HEK293 (cell line): ENCODE measurements around the gene ACP4.
"Not testable (repeated sequence)": the region's sequence is repeated elsewhere in the genome, so short reads cannot be mapped to it uniquely, and the experiment has no call there.

Source experiments
- CTCF ChIA-PET: fragments of 350-600 bp; formaldehyde crosslinking; extraction: SDS; loops from one replicate; lab custom pipeline; 2021; ENCODE audit warnings: antibody characterized with exemption; lab: Yijun Ruan, JAX
- POLR2A ChIA-PET: fragments of 300-600 bp; formaldehyde crosslinking; extraction: SDS; loops from one replicate; lab custom pipeline; 2020; ENCODE audit warnings: antibody characterized with exemption, inconsistent platforms; lab: Yijun Ruan, JAX
- H3K27ac ChIP-seq: fragments of 200-500 bp; sonication (Bioruptor generic); 2 replicates; pipeline ENCODE4 v1.5.1; 2014; ENCODE audit warnings: low read depth, low read length, control low read depth, inconsistent platforms; ENCODE audit errors: extremely low read depth
- H3K36me3 ChIP-seq, 2 experiments: fragments of 200-500 bp in 1 of 2; sonication (Bioruptor generic) in 1 of 2; 1 replicate in 1 of 2; 2 replicates in 1 of 2; pipeline ENCODE4 v1.5.1; 2014 to 2017; ENCODE audit warnings: inconsistent platforms in 2 of 2, low read length in 2 of 2; ENCODE audit not compliant: control insufficient read depth in 2 of 2, insufficient read depth in 1 of 2
- H3K4me1 ChIP-seq: fragments of 200-500 bp; sonication (Bioruptor generic); 2 replicates; pipeline ENCODE4 v1.5.1; 2014; ENCODE audit warnings: mild to moderate bottlenecking, low read length, inconsistent platforms; ENCODE audit not compliant: control insufficient read depth, insufficient read depth
- H3K4me3 ChIP-seq: 2 replicates; pipeline ENCODE4 v1.5.1; 2011; ENCODE audit warnings: low read depth, mild to moderate bottlenecking, control low read depth, low read length, moderate library complexity
- H3K9me3 ChIP-seq: fragments of 200-500 bp; sonication (Bioruptor generic); 2 replicates; pipeline ENCODE4 v1.5.1; 2014; ENCODE audit warnings: low read depth, low read length, inconsistent platforms; ENCODE audit not compliant: control insufficient read depth, insufficient read depth
- EGR2 ChIP-seq: fragments of 450-650 bp; formaldehyde crosslinking; IDR thresholded peaks from 2 replicates; pipeline ENCODE4 v1.5.1; 2016; ENCODE audit warnings: low read depth, missing biosample characterization, missing genetic modification characterization
- GLIS1 ChIP-seq: fragments of 450-650 bp; formaldehyde crosslinking; IDR thresholded peaks from 2 replicates; pipeline ENCODE4 v1.5.1; 2016; ENCODE audit warnings: missing biosample characterization, missing genetic modification characterization
- KLF1 ChIP-seq: fragments of 450-650 bp; formaldehyde crosslinking; IDR thresholded peaks from 2 replicates; pipeline ENCODE4 v1.5.1; 2016; ENCODE audit warnings: missing biosample characterization, missing genetic modification characterization
- WT1 ChIP-seq: fragments of 450-650 bp; formaldehyde crosslinking; IDR thresholded peaks from 2 replicates; pipeline ENCODE4 v1.5.1; 2016; ENCODE audit warnings: missing biosample characterization, missing genetic modification characterization
- ZIC2 ChIP-seq: fragments of 450-650 bp; formaldehyde crosslinking; IDR thresholded peaks from 2 replicates; pipeline ENCODE4 v1.5.1; 2016; ENCODE audit warnings: missing biosample characterization, missing genetic modification characterization
- ZNF133 ChIP-seq: fragments of 450-650 bp; formaldehyde crosslinking; IDR thresholded peaks from 2 replicates; pipeline ENCODE4 v1.5.1; 2016; ENCODE audit warnings: missing biosample characterization, missing genetic modification characterization
- ZNF311 ChIP-seq: fragments of 450-650 bp; formaldehyde crosslinking; IDR thresholded peaks from 2 replicates; pipeline ENCODE4 v1.5.1; 2017; ENCODE audit warnings: missing biosample characterization, missing genetic modification characterization, borderline replicate concordance
- ZNF324 ChIP-seq: fragments of 450-650 bp; formaldehyde crosslinking; IDR thresholded peaks from 2 replicates; pipeline ENCODE4 v1.5.1; 2016; ENCODE audit warnings: missing biosample characterization, missing genetic modification characterization
- ZNF335 ChIP-seq: fragments of 450-650 bp; formaldehyde crosslinking; conservative IDR thresholded peaks from 2 replicates; pipeline ENCODE4 v1.5.1; 2016; ENCODE audit warnings: missing biosample characterization, missing genetic modification characterization
- ZNF366 ChIP-seq: fragments of 450-650 bp; formaldehyde crosslinking; conservative IDR thresholded peaks from 2 replicates; pipeline ENCODE4 v1.5.1; 2016; ENCODE audit warnings: missing biosample characterization, missing genetic modification characterization
- ZNF521 ChIP-seq: fragments of 450-650 bp; formaldehyde crosslinking; IDR thresholded peaks from 2 replicates; pipeline ENCODE4 v1.5.1; 2017; ENCODE audit warnings: missing biosample characterization, mild to moderate bottlenecking, missing genetic modification characterization
- ZNF585B ChIP-seq: fragments of 450-650 bp; formaldehyde crosslinking; IDR thresholded peaks from 2 replicates; pipeline ENCODE4 v1.5.1; 2016; ENCODE audit warnings: missing biosample characterization, missing genetic modification characterization
- ZNF596 ChIP-seq: fragments of 450-650 bp; IDR thresholded peaks from 2 replicates; pipeline ENCODE4 v1.5.0; 2018; ENCODE audit warnings: missing biosample characterization, mild to moderate bottlenecking, missing genetic modification characterization, moderate library complexity
- ZNF670 ChIP-seq: fragments of 450-650 bp; formaldehyde crosslinking; IDR thresholded peaks from 2 replicates; pipeline ENCODE4 v1.5.1; 2016; ENCODE audit warnings: missing biosample characterization, missing genetic modification characterization, low read depth
- ZNF768 ChIP-seq: fragments of 450-650 bp; formaldehyde crosslinking; IDR thresholded peaks from 2 replicates; pipeline ENCODE4 v1.5.1; 2018; ENCODE audit warnings: missing biosample characterization, mild to moderate bottlenecking, missing genetic modification characterization
- TF ChIP-seq, protein P1 (sequence below): fragments of 450-650 bp; formaldehyde crosslinking; IDR thresholded peaks from 2 replicates; pipeline ENCODE4 v1.5.1; 2016; ENCODE audit warnings: missing biosample characterization, missing genetic modification characterization
- TF ChIP-seq, protein P2 (sequence below): fragments of 450-650 bp; formaldehyde crosslinking; IDR thresholded peaks from 2 replicates; pipeline ENCODE4 v1.5.1; 2017; ENCODE audit warnings: missing biosample characterization, missing genetic modification characterization
- TF ChIP-seq, protein P3 (sequence below): fragments of 450-650 bp; formaldehyde crosslinking; IDR thresholded peaks from 2 replicates; pipeline ENCODE4 v1.5.1; 2016; ENCODE audit warnings: missing biosample characterization, missing genetic modification characterization
- TF ChIP-seq, protein P4 (sequence below): fragments of 450-650 bp; formaldehyde crosslinking; IDR thresholded peaks from 2 replicates; pipeline ENCODE4 v1.5.1; 2017; ENCODE audit warnings: missing biosample characterization, missing genetic modification characterization
- TF ChIP-seq, protein P5 (sequence below): fragments of 450-650 bp; formaldehyde crosslinking; optimal IDR thresholded peaks from 2 replicates; pipeline ENCODE3; 2016; ENCODE audit warnings: missing biosample characterization, mild to moderate bottlenecking, missing genetic modification characterization

The ACP4 gene

DNA sequence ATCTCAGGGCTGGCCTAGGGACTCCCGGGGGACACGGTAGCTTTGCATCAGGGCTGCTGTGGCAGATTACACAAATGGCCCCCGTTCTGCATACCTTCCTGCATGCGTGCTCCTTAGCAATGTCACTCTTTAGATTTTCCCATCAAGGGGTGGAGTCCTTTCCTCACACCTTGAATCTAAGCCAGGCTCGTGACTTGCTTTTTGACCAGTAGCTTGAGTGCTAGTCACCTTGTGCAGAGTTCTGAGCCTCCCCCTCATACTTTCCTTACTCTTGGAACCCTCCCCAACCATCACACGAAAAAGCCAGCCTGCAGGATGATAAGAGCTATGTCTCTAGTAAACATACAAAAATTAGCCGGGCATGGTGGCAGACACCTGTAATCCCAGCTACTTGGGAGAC is 16.8 kb upstream of the ACP4 start:
- POLR2A ChIA-PET = interaction anchor here (1.0 to 1.2 kb wide), 2 partner anchors 13 to 247 kb away, joined by 3 to 4 read pairs; no protein-coding TSS in a partner anchor
- H3K4me3 ChIP-seq, H3K9me3 ChIP-seq, H3K4me1 ChIP-seq, H3K27ac ChIP-seq, H3K36me3 ChIP-seq: not testable (repeated sequence)
- CTCF ChIA-PET = interaction anchor here (0.7 to 2.8 kb wide), 5 partner anchors 11 to 321 kb away, joined by 4 to 12 read pairs (median 5); no protein-coding TSS in a partner anchor

DNA sequence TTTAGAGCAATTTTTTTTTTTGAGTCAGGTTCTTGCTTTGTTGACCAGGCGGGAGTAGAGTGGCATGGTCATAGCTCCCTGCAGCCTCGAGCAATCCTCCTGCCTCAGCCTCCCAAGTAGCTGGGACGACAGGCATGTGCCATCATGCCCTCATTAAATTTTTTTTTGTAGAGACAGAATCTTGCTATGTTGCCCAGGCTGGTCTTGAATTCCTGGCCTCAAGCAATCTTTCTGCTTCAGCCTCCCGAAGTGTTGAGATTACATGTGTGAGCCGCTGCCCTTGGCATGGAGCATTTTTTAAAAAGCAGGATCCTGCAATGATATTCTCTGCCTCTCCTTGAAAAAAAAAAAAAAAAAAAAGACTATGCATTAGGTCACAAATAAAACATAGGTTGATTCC is 14.1 kb upstream of the ACP4 start:
- ChIA-PET CTCF (interaction anchor here (1.2 to 10.1 kb wide), 2 partner anchors 42 to 73 kb away, joined by 6 to 151 read pairs; no protein-coding TSS in a partner anchor), POLR2A (no interaction called here)
- Histone ChIP-seq H3K4me3 (no peak overlapping the region), H3K9me3 (no peaks in the 10 kb centered on the region), H3K36me3 (no peaks in the 10 kb centered on the region), H3K27ac (no peak overlapping the region), H3K4me1 (0 out of 2 replicates have a peak, but pooled peaks cover 2% of the 10 kb centered on the region)
- TF ChIP-seq, protein P1, sequence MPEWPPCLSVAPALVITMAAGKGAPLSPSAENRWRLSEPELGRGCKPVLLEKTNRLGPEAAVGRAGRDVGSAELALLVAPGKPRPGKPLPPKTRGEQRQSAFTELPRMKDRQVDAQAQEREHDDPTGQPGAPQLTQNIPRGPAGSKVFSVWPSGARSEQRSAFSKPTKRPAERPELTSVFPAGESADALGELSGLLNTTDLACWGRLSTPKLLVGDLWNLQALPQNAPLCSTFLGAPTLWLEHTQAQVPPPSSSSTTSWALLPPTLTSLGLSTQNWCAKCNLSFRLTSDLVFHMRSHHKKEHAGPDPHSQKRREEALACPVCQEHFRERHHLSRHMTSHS = no peak
- TF ChIP-seq ZNF324 (tag by site-specific recombination) (no peak), ZNF670 (tag by site-specific recombination) (no peak), ZNF311 (tag by site-specific recombination) (no peak)
- TF ChIP-seq, protein P2, sequence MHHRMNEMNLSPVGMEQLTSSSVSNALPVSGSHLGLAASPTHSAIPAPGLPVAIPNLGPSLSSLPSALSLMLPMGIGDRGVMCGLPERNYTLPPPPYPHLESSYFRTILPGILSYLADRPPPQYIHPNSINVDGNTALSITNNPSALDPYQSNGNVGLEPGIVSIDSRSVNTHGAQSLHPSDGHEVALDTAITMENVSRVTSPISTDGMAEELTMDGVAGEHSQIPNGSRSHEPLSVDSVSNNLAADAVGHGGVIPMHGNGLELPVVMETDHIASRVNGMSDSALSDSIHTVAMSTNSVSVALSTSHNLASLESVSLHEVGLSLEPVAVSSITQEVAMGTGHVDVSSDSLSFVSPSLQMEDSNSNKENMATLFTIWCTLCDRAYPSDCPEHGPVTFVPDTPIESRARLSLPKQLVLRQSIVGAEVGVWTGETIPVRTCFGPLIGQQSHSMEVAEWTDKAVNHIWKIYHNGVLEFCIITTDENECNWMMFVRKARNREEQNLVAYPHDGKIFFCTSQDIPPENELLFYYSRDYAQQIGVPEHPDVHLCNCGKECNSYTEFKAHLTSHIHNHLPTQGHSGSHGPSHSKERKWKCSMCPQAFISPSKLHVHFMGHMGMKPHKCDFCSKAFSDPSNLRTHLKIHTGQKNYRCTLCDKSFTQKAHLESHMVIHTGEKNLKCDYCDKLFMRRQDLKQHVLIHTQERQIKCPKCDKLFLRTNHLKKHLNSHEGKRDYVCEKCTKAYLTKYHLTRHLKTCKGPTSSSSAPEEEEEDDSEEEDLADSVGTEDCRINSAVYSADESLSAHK = no peak
- TF ChIP-seq, protein P3, sequence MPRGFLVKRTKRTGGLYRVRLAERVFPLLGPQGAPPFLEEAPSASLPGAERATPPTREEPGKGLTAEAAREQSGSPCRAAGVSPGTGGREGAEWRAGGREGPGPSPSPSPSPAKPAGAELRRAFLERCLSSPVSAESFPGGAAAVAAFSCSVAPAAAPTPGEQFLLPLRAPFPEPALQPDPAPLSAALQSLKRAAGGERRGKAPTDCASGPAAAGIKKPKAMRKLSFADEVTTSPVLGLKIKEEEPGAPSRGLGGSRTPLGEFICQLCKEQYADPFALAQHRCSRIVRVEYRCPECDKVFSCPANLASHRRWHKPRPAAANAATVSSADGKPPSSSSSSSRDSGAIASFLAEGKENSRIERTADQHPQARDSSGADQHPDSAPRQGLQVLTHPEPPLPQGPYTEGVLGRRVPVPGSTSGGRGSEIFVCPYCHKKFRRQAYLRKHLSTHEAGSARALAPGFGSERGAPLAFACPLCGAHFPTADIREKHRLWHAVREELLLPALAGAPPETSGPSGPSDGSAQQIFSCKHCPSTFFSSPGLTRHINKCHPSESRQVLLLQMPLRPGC = no peak

DNA sequence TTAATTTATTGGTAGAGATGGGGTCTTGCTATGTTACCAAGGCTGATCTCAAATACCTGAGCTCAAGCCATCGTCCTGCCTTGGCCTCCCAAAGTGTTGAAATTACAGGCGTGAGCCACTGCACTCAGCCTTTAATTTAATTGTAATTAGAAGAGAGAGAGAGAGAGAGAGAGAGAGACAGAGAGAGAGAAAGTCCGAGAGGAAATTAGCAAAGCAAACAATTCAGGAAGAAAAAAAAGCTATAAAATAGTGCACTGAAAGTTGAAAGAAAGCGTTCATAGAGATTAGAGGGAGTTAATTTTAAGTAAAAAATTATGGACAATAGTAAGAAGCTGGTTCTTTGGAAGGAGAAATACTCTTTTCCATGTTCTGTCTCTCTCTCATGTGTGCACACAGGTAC is 13.0 kb upstream of the ACP4 start:
- no peak overlapping the region for H3K27ac ChIP-seq
- H3K4me3 ChIP-seq = no peak overlapping the region
- no peaks in the 10 kb centered on the region for H3K36me3 ChIP-seq
- H3K9me3 ChIP-seq = no peaks in the 10 kb centered on the region
- POLR2A ChIA-PET = interaction anchor here (0.9 to 3.9 kb wide), 3 partner anchors 16 to 52 kb away, joined by 3 to 19 read pairs (median 3); no protein-coding TSS in a partner anchor
- CTCF ChIA-PET = interaction anchor here (0.6 to 10.1 kb wide), 7 partner anchors 49 to 317 kb away, joined by 3 to 151 read pairs (median 4); no protein-coding TSS in a partner anchor
- TF ChIP-seq ZNF596 (tag by site-specific recombination) (peak; percentile 93), ZNF133 (no peak)
- TF ChIP-seq, all 188 proteins: peak for 1
- H3K4me1 ChIP-seq = 0 out of 2 replicates have a peak, but pooled peaks cover 2% of the 10 kb centered on the region

DNA sequence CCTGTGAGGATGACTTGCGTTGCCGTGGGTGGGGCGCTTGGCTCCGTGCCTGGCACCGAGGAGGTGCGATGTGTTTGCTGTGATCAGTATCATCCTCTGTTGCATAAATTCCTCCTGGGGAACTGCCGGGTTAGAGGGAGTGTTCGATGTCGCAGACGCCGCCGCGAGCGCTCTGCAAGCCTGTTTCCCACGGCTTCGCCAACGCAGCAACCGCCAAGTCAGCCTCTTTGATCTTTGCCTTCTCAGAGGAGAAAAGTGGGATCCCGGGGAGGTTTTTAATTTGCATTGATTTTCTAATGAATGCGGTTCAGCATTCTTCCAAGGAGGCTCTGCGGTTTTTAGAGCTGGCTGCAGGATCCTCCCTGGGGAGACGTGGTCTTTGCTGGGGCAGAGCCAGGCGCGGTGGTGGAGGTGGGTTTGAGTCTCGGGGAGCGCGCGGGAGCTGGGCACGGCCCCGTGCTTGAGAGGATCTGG is 12.3 kb upstream of the ACP4 start:
- ChIA-PET CTCF (interaction anchor here (0.6 to 10.1 kb wide), 7 partner anchors 50 to 283 kb away, joined by 3 to 151 read pairs (median 4); no protein-coding TSS in a partner anchor), POLR2A (interaction anchor here (1.2 to 3.9 kb wide), 2 partner anchors 15 to 53 kb away, joined by 3 to 19 read pairs; no protein-coding TSS in a partner anchor)
- peak; percentile 52 for TF ChIP-seq WT1
- no peak for TF ChIP-seq ZNF768
- TF ChIP-seq KLF1 (tag by site-specific recombination) = peak; percentile 37; the same call in 1 of the 2 replicates
- TF ChIP-seq ZNF366 (tag by site-specific recombination) = peak; percentile 47
- peak; percentile 86 for TF ChIP-seq ZIC2 (tag by site-specific recombination)
- TF ChIP-seq GLIS1 = peak; percentile 92
- no peak for TF ChIP-seq ZNF521 (tag by site-specific recombination)
- TF ChIP-seq, protein P4, sequence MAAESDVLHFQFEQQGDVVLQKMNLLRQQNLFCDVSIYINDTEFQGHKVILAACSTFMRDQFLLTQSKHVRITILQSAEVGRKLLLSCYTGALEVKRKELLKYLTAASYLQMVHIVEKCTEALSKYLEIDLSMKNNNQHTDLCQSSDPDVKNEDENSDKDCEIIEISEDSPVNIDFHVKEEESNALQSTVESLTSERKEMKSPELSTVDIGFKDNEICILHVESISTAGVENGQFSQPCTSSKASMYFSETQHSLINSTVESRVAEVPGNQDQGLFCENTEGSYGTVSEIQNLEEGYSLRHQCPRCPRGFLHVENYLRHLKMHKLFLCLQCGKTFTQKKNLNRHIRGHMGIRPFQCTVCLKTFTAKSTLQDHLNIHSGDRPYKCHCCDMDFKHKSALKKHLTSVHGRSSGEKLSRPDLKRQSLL (tag by site-specific recombination) = peak; percentile 47; the same call in 1 of the 2 replicates
- peak; percentile 90 for TF ChIP-seq ZNF335 (tag by site-specific recombination)
- TF ChIP-seq, protein P5, sequence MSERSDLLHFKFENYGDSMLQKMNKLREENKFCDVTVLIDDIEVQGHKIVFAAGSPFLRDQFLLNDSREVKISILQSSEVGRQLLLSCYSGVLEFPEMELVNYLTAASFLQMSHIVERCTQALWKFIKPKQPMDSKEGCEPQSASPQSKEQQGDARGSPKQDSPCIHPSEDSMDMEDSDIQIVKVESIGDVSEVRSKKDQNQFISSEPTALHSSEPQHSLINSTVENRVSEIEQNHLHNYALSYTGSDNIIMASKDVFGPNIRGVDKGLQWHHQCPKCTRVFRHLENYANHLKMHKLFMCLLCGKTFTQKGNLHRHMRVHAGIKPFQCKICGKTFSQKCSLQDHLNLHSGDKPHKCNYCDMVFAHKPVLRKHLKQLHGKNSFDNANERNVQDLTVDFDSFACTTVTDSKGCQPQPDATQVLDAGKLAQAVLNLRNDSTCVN (tag by site-specific recombination) = peak; percentile 50
- TF ChIP-seq ZNF585B (tag by site-specific recombination) = no peak
- TF ChIP-seq EGR2 (tag by site-specific recombination) = peak; percentile 92

More for the DNA sequence above, 12.3 kb upstream of the ACP4 start:
- Histone ChIP-seq H3K4me1 (0 out of 2 replicates have a peak, but pooled peaks cover 2% of the 10 kb centered on the region), H3K4me3 (peak overlapping the region; percentile 16), H3K27ac (no peak overlapping the region), H3K36me3 (no peaks in the 10 kb centered on the region), H3K9me3 (no peaks in the 10 kb centered on the region)
